ENCODE data around the gene OGDHL.
"Not testable (repeated sequence)": the region's sequence is repeated elsewhere in the genome, so short reads cannot be mapped to it uniquely, and the experiment has no call there.

The OGDHL gene

GRCh38 chr10:49754951-49755350, 7.2 kb downstream of the OGDHL start:
- not testable (repeated sequence) for DNase-seq

GRCh38 chr10:49752584-49752983, 9.5 kb downstream of the OGDHL start:
- DNase-seq = no peak

- no peak for DNase-seq
Measured at GRCh38 chr10:49751636-49752510, 10.2 kb downstream of the OGDHL start.

GRCh38 chr10:49751216-49751615, 10.9 kb downstream of the OGDHL start:
- no peak for DNase-seq

GRCh38 chr10:49750546-49750945, 11.6 kb downstream of the OGDHL start:
- DNase-seq = no peak

- DNase-seq = no peak
Measured at GRCh38 chr10:49749556-49750491, 12.3 kb downstream of the OGDHL start.

- no peak for DNase-seq
Measured at GRCh38 chr10:49749144-49749543, 13.0 kb downstream of the OGDHL start.

GRCh38 chr10:49748006-49748405, 14.1 kb downstream of the OGDHL start:
- no peak for DNase-seq

GRCh38 chr10:49747303-49747646, 14.8 kb downstream of the OGDHL start:
- DNase-seq = no peak

GRCh38 chr10:49746626-49747302, 15.4 kb downstream of the OGDHL start:
- no peak for DNase-seq

GRCh38 chr10:49745756-49746155, 16.4 kb downstream of the OGDHL start:
- no peak for DNase-seq

GRCh38 chr10:49744924-49745605, 17.1 kb downstream of the OGDHL start:
- no peak for DNase-seq

- no peak for DNase-seq
Measured at GRCh38 chr10:49744091-49744685, 17.9 kb downstream of the OGDHL start.

GRCh38 chr10:49743464-49744075, 18.6 kb downstream of the OGDHL start:
- no peak for DNase-seq

GRCh38 chr10:49742683-49743463, 19.2 kb downstream of the OGDHL start:
- DNase-seq = no peak

GRCh38 chr10:49741108-49741995, 20.8 kb downstream of the OGDHL start:
- no peak for DNase-seq

GRCh38 chr10:49740346-49741107, 21.6 kb downstream of the OGDHL start:
- no peak for DNase-seq

- no peak for DNase-seq
Measured at GRCh38 chr10:49739426-49739825, 22.7 kb downstream of the OGDHL start.

Data from activated CD4-positive, alpha-beta T cell treated with anti-CD3 and anti-CD28 coated beads for 1 hour (primary cell).